Measurements from ENCODE around the gene YTHDF2.

The YTHDF2 gene

DNA sequence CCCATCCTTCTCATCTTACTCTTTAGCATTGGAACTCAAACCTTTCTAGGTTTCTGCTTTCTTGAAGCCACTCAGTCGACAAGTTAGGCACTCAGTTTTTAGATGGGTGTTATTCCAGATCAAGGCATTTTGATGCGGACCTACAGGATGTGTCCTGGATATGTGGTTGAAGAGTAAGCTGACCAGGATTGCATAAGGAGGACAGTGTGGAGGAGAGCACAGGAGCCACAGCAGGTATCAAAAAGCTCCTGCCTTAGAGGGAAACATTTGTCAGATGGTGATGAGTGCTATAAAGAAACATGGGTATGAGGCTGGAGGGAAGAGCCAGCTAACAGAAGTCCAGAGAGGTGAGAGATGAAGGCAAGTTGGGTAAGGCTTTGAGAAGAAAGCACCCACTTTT, 41.3 kb downstream of the YTHDF2 start:
- FAIRE-seq, result no peak
- DNase-seq (ENCODE audit: insufficient read length, low spot score), result no peak

DNA sequence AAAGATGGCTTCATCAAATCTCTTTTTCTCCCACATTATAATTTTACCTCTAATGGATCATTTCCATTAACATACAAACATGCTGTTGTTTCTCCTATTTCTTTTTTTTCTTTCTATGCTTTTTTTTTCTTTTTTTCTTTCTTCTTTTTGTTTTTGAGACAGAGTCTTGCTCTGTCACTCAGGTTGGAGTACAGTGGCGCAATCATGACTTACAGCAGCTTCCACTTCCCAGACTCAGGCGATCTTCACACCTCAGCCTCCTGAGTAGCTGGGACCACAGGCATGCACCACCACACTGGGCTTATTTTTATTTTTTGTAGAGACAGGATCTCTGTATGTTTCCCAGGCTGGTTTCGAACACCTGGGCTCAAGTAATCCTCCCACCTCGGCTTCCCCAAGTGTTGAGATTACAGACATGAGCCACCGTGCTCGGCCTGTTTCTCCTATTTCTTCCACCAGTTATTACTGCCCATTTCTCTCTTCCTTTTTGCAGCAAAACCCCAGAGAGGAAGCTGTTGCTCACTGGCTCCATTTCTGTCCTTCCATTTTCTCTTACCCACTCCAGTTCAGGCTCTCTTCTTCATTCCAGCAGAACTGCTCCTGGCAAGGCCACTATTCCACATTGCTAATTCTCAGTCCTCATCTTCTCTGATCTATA, 43.1 kb downstream of the YTHDF2 start:
- FAIRE-seq (no peak), DNase-seq (ENCODE audit: insufficient read length, low spot score) (no peak)
- TF ChIP-seq, protein P1, sequence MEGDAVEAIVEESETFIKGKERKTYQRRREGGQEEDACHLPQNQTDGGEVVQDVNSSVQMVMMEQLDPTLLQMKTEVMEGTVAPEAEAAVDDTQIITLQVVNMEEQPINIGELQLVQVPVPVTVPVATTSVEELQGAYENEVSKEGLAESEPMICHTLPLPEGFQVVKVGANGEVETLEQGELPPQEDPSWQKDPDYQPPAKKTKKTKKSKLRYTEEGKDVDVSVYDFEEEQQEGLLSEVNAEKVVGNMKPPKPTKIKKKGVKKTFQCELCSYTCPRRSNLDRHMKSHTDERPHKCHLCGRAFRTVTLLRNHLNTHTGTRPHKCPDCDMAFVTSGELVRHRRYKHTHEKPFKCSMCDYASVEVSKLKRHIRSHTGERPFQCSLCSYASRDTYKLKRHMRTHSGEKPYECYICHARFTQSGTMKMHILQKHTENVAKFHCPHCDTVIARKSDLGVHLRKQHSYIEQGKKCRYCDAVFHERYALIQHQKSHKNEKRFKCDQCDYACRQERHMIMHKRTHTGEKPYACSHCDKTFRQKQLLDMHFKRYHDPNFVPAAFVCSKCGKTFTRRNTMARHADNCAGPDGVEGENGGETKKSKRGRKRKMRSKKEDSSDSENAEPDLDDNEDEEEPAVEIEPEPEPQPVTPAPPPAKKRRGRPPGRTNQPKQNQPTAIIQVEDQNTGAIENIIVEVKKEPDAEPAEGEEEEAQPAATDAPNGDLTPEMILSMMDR (IDR thresholded peaks at IDR 0.05; ENCODE audit: insufficient read depth, missing control alignments), result no peak

More for the DNA sequence above, 41.3 kb downstream of the YTHDF2 start:
- TF ChIP-seq, protein P1 (IDR thresholded peaks at IDR 0.05; ENCODE audit: insufficient read depth, missing control alignments), result no peak

DNA sequence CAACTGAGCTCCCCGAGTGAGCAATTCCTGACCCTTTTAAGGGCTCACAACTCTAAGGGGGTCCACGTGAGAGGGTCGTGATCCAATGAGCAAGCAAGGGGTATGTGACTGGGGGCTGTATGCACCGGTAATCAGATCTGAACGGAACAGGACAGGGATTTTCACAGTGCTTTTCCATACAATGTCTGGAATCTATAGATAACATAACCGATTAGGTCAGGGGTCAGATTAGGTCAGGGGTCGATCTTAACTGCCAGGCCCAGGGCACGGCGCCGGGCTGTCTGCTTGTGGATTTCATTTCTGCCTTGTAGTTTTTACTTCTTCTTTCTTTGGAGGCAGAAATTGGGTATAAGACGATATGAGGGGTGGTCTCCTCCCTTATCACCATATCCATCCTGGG, 44.6 kb downstream of the YTHDF2 start:
- TF ChIP-seq, protein P1 (IDR thresholded peaks at IDR 0.05; ENCODE audit: insufficient read depth, missing control alignments), result no peak
- no peak for DNase-seq (ENCODE audit: insufficient read length, low spot score)
- no peak for FAIRE-seq

DNA sequence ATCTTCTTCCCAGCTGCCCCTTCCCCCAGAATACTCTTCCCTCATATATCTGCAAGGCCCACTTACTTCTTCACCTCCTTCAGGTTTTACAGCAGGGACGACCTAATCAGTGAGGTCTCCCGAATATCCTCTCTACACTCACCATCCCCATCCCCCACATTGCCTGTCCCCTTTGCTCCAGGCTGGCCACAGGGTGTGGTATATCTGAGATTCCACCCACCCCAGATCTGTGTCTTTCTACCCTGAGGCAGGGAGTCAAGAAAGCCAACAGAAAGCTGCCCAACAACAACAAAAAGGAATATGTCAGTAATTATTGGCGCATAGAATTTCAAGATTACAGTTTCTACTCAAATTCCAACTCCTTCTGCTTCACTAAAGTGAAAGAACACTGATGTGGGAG, 45.3 kb downstream of the YTHDF2 start:
- FAIRE-seq, result no peak
- TF ChIP-seq, protein P1 (IDR thresholded peaks at IDR 0.05; ENCODE audit: insufficient read depth, missing control alignments), result no peak
- no peak for DNase-seq (ENCODE audit: insufficient read length, low spot score)

DNA sequence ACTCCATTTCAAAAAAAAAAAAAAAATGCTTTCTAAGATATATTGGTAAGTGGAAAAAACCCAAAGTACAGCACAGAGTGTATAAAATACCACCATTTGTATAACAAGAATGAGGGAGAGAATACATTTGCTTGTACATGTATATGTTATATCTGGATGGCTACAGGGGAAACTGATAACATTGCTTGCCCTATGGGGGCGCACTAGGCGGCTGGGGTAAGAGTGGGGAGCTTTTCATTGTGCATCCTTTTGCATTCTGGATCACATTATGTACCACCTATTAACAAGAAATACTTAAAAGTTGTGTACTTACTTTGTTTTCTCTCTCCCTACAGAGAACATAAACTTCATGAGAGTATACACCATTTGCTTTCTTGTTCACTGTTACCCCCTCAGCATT, 46.6 kb downstream of the YTHDF2 start:
- FAIRE-seq (no peak), DNase-seq (ENCODE audit: insufficient read length, low spot score) (no peak)
- TF ChIP-seq, protein P1 (IDR thresholded peaks at IDR 0.05; ENCODE audit: insufficient read depth, missing control alignments), result no peak

DNA sequence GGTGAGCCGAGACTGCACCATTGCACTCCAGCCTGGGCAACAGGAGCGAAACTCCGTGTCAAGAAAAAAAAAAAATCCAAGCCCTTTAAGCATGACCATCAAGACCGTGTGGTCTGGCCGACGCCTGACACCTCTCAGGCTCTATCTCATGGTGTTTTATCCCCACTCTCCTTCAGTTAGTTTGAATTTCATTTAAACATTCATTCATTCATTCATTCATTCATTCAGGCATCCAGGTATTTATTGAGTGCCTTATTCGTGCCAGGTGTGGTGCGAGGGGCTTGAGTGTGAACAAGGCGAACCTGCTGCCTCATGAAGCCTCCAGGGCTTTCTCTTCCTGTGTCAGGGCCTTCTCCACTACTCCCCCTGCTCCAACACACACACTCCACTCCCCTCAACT, 52.7 kb downstream of the YTHDF2 start:
- TF ChIP-seq, protein P1 (IDR thresholded peaks at IDR 0.05; ENCODE audit: insufficient read depth, missing control alignments), result no peak
- FAIRE-seq, result no peak
- DNase-seq (ENCODE audit: insufficient read length, low spot score), result no peak

DNA sequence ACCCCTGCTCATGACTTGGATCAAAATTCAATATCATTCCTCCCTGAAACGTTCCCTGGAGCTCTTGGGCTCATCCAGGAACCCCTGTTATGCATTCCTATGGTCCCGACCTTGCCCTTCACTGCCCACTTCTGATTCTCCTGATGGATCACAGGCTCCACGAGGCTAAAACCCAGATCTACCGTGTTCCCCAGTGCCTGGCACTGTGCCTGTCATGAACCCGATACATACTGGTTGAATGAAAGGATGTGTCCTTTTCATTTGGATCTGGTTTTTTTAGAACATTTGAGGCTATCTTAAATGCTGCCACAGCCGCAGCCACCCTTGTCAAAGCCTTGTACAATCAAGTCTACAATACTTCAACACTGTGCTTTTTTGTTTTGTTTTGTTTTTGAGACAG, 53.1 kb downstream of the YTHDF2 start:
- no peak for FAIRE-seq
- DNase-seq (ENCODE audit: insufficient read length, low spot score), result no peak
- TF ChIP-seq, protein P1 (IDR thresholded peaks at IDR 0.05; ENCODE audit: insufficient read depth, missing control alignments), result no peak
